ENCODE measurements around the gene LMOD3. TPM values are rescaled to one million over a fixed set of nuclear protein-coding genes. Genes with fewer than 3 reads are reported as not detected.
A peak's percentile ranks its signal among the peaks of the same experiment; 100 is the strongest.

LMOD3 gene
- total RNA-seq, 6 experiments from 2014 or later, result not detected

- TF ChIP-seq, protein P1, sequence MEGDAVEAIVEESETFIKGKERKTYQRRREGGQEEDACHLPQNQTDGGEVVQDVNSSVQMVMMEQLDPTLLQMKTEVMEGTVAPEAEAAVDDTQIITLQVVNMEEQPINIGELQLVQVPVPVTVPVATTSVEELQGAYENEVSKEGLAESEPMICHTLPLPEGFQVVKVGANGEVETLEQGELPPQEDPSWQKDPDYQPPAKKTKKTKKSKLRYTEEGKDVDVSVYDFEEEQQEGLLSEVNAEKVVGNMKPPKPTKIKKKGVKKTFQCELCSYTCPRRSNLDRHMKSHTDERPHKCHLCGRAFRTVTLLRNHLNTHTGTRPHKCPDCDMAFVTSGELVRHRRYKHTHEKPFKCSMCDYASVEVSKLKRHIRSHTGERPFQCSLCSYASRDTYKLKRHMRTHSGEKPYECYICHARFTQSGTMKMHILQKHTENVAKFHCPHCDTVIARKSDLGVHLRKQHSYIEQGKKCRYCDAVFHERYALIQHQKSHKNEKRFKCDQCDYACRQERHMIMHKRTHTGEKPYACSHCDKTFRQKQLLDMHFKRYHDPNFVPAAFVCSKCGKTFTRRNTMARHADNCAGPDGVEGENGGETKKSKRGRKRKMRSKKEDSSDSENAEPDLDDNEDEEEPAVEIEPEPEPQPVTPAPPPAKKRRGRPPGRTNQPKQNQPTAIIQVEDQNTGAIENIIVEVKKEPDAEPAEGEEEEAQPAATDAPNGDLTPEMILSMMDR (IDR thresholded peaks at IDR 0.05), result no peak
- Mint-ChIP-seq H3K9me3 (no peaks in the 10 kb centered on the region), H3K36me3 (ENCODE audit: low read depth) (no peaks in the 10 kb centered on the region), H3K4me1 (ENCODE audit: low read depth) (peaks cover 12% of the 10 kb centered on the region), H3K27ac (no peak overlapping the region), H3K27me3 (ENCODE audit: insufficient read depth) (peaks cover 17% of the 10 kb centered on the region), H3K4me3 (no peak overlapping the region)
- no peak for DNase-seq
These were observed 2.7 kb downstream of the LMOD3 start for GRCh38 chr3:69119681-69120080.

GRCh38 chr3:69119138-69119537, 3.3 kb downstream of the LMOD3 start:
- Mint-ChIP-seq H3K27me3 (ENCODE audit: insufficient read depth) (peaks cover 16% of the 10 kb centered on the region), H3K27ac (no peak overlapping the region), H3K4me1 (ENCODE audit: low read depth) (peaks cover 12% of the 10 kb centered on the region), H3K4me3 (no peak overlapping the region), H3K9me3 (no peaks in the 10 kb centered on the region), H3K36me3 (ENCODE audit: low read depth) (no peaks in the 10 kb centered on the region)
- no peak for DNase-seq
- TF ChIP-seq, protein P1 (IDR thresholded peaks at IDR 0.05), result no peak

- no peaks in the 10 kb centered on the region for H3K9me3 Mint-ChIP-seq
- TF ChIP-seq, protein P1 (IDR thresholded peaks at IDR 0.05), result no peak
- H3K4me3 Mint-ChIP-seq, result no peak overlapping the region
- H3K36me3 Mint-ChIP-seq (ENCODE audit: low read depth), result no peaks in the 10 kb centered on the region
- no peak for DNase-seq
- H3K27ac Mint-ChIP-seq, result no peak overlapping the region
- peaks cover 16% of the 10 kb centered on the region for H3K27me3 Mint-ChIP-seq (ENCODE audit: insufficient read depth)
- H3K4me1 Mint-ChIP-seq (ENCODE audit: low read depth), result peaks cover 18% of the 10 kb centered on the region
These were observed 3.8 kb downstream of the LMOD3 start for GRCh38 chr3:69118555-69118954.

DNA sequence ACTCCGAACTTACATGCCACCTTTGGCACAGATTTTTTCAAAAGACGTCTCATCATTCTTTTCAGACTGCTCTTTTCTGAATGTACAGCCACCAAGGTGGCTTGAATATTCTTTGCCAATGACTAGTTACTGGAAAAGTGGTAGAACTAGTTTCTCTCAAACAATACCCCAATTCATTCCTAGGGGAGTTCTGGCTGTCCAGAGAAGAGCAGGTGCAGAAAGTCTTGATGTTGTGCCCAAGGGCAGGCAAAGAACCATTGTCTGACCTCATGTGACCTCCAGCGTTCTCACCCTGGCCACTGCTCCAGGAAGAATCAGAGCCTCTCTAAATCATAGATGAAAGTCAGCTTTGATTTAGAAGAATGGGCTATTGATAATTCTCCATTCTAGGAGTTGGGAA, 5.5 kb downstream of the LMOD3 start:
- Mint-ChIP-seq H3K4me3 (no peak overlapping the region), H3K27me3 (ENCODE audit: insufficient read depth) (peaks cover 13% of the 10 kb centered on the region), H3K27ac (no peak overlapping the region), H3K36me3 (ENCODE audit: low read depth) (no peaks in the 10 kb centered on the region), H3K4me1 (ENCODE audit: low read depth) (peaks cover 25% of the 10 kb centered on the region), H3K9me3 (no peaks in the 10 kb centered on the region)
- no peak for DNase-seq
- TF ChIP-seq, protein P1 (IDR thresholded peaks at IDR 0.05), result no peak

DNA sequence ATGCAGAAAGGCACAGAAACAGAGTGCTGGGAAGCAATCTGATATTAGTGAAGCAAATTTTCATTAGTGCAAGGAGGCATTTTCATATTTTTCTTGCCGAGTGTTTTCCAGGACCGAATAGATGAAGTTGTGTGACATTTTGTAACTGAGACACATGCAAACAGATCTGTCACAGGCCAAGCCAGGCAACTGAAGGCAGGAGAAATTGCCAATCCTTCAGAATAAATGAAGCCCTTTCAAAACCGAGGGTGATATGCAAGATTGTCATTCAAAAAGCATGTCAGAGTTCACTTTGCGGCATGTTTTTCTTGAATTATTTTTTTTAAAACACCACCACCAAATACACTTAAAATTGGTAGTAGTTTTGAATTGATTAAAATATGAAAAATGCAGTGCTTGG, 6.2 kb downstream of the LMOD3 start:
- no peak for DNase-seq
- Mint-ChIP-seq H3K4me3 (no peak overlapping the region), H3K4me1 (ENCODE audit: low read depth) (peaks cover 25% of the 10 kb centered on the region), H3K9me3 (no peaks in the 10 kb centered on the region), H3K27me3 (ENCODE audit: insufficient read depth) (peaks cover 10% of the 10 kb centered on the region; the same call in 1 of the 2 replicates), H3K27ac (no peak overlapping the region), H3K36me3 (ENCODE audit: low read depth) (no peaks in the 10 kb centered on the region)
- TF ChIP-seq, protein P1 (IDR thresholded peaks at IDR 0.05), result no peak

GRCh38 chr3:69115731-69116130, 6.7 kb downstream of the LMOD3 start:
- DNase-seq, result peak; percentile 10
- Mint-ChIP-seq H3K9me3 (no peaks in the 10 kb centered on the region), H3K4me1 (ENCODE audit: low read depth) (peaks cover 25% of the 10 kb centered on the region), H3K4me3 (no peak overlapping the region), H3K27ac (no peak overlapping the region), H3K27me3 (ENCODE audit: insufficient read depth) (peaks cover 10% of the 10 kb centered on the region; the same call in 1 of the 2 replicates), H3K36me3 (ENCODE audit: low read depth) (no peaks in the 10 kb centered on the region)
- TF ChIP-seq, protein P1 (IDR thresholded peaks at IDR 0.05), result no peak

Measured in HFFc6 (cell line).